Measurements from ENCODE around the gene CSDE1. TPM values are rescaled to one million over a fixed set of nuclear protein-coding genes. Genes with fewer than 3 reads are reported as not detected.

The CSDE1 gene
- total RNA-seq, 3 donors from 2014 or later = 489 to 1,906 (median 706) TPM

GRCh38 chr1:114701931-114702330 lies 55.9 kb downstream of the CSDE1 start:
- no peak for TF ChIP-seq CTCF (IDR thresholded peaks at IDR 0.05)
- no peak for DNase-seq (ENCODE audit: low spot score in 2 of 2)

GRCh38 chr1:114700036-114700600 lies 57.7 kb downstream of the CSDE1 start:
- Histone ChIP-seq H3K9me3 (no peaks in the 10 kb centered on the region), H3K4me1 (no peaks in the 10 kb centered on the region), H3K27me3 (no peaks in the 10 kb centered on the region), H3K36me3 (no peaks in the 10 kb centered on the region), H3K27ac (no peak overlapping the region), H3K4me3 (no peak overlapping the region)
- DNase-seq (ENCODE audit: low spot score in 2 of 2) = no peak
- no peak for TF ChIP-seq POLR2AphosphoS5 (IDR thresholded peaks at IDR 0.05)
- TF ChIP-seq POLR2A (IDR thresholded peaks at IDR 0.05) = no peak
- no peak for TF ChIP-seq CTCF (IDR thresholded peaks at IDR 0.05)
- intact Hi-C loops (cut with DNase I; ENCODE audit: low total_unique reads) = no loop called here

More at GRCh38 chr1:114701931-114702330, 55.9 kb downstream of the CSDE1 start:
- no peaks in the 10 kb centered on the region for H3K4me1 ChIP-seq
- intact Hi-C loops (cut with DNase I; ENCODE audit: low total_unique reads) = no loop called here
- no peak overlapping the region for H3K27ac ChIP-seq
- no peaks in the 10 kb centered on the region for H3K27me3 ChIP-seq
- no peak overlapping the region for H3K4me3 ChIP-seq
- H3K36me3 ChIP-seq = no peaks in the 10 kb centered on the region
- H3K9me3 ChIP-seq = no peaks in the 10 kb centered on the region

- intact Hi-C loops (cut with DNase I; ENCODE audit: low total_unique reads) = no loop called here
- H3K9me3 ChIP-seq = no peaks in the 10 kb centered on the region
Measured at GRCh38 chr1:114696810-114697209, 61.0 kb downstream of the CSDE1 start.

GRCh38 chr1:114695430-114696058 lies 62.2 kb downstream of the CSDE1 start, which contains the start of gene AMPD1:
AMPD1 (minus strand) TSS chr1:114695546; CDS start chr1:114695471, 75 bp downstream.
- Histone ChIP-seq H3K27ac (no peak within 1 kb of the TSS), H3K9me3 (no peaks in the 10 kb centered on the region), H3K36me3 (no peaks in the 10 kb centered on the region), H3K4me3 (no peak within 1 kb of the TSS), H3K4me1 (no peaks in the 10 kb centered on the region), H3K27me3 (no peaks in the 10 kb centered on the region)
- no peak for DNase-seq (ENCODE audit: low spot score in 2 of 2)
- intact Hi-C loops (cut with DNase I; ENCODE audit: low total_unique reads) = no loop called here
- TF ChIP-seq CTCF (IDR thresholded peaks at IDR 0.05) = no peak
- no peak for TF ChIP-seq POLR2AphosphoS5 (IDR thresholded peaks at IDR 0.05)
- TF ChIP-seq POLR2A (IDR thresholded peaks at IDR 0.05) = no peak

More at GRCh38 chr1:114696810-114697209, 61.0 kb downstream of the CSDE1 start:
- no peaks in the 10 kb centered on the region for H3K4me1 ChIP-seq
- TF ChIP-seq CTCF (IDR thresholded peaks at IDR 0.05) (no peak), POLR2A (IDR thresholded peaks at IDR 0.05) (no peak), POLR2AphosphoS5 (IDR thresholded peaks at IDR 0.05) (no peak)
- H3K4me3 ChIP-seq = no peak overlapping the region
- no peak overlapping the region for H3K27ac ChIP-seq
- H3K36me3 ChIP-seq = no peaks in the 10 kb centered on the region
- H3K27me3 ChIP-seq = no peaks in the 10 kb centered on the region
- no peak for DNase-seq (ENCODE audit: low spot score in 2 of 2)

- intact Hi-C loops (cut with DNase I; ENCODE audit: low total_unique reads) = no loop called here
- Histone ChIP-seq H3K27ac (no peak overlapping the region), H3K27me3 (no peaks in the 10 kb centered on the region), H3K4me1 (no peaks in the 10 kb centered on the region), H3K36me3 (no peaks in the 10 kb centered on the region), H3K4me3 (no peak overlapping the region), H3K9me3 (no peaks in the 10 kb centered on the region)
- no peak for DNase-seq (ENCODE audit: low spot score in 2 of 2)
- no peak for TF ChIP-seq CTCF (IDR thresholded peaks at IDR 0.05)
- no peak for TF ChIP-seq POLR2AphosphoS5 (IDR thresholded peaks at IDR 0.05)
- no peak for TF ChIP-seq POLR2A (IDR thresholded peaks at IDR 0.05)
Measured at GRCh38 chr1:114694540-114695310, 63.1 kb downstream of the CSDE1 start.
